Hematopoietic multipotent progenitor cell treated with erythropoietin and hydrocortisone succinate and interleukin-3 and kit ligand, for 8 days (in vitro differentiated cells): ENCODE results near the gene TMEM63C.
A peak's percentile ranks its signal among the peaks of the same experiment; 100 is the strongest.

Experiments used
- DNase-seq: peaks from one replicate; pipeline ENCODE4 v3.0.0-alpha.2; 2015

TMEM63C gene

GRCh38 chr14:77224212-77224611 lies 42.6 kb downstream of the TMEM63C start:
- no peak for DNase-seq

DNA sequence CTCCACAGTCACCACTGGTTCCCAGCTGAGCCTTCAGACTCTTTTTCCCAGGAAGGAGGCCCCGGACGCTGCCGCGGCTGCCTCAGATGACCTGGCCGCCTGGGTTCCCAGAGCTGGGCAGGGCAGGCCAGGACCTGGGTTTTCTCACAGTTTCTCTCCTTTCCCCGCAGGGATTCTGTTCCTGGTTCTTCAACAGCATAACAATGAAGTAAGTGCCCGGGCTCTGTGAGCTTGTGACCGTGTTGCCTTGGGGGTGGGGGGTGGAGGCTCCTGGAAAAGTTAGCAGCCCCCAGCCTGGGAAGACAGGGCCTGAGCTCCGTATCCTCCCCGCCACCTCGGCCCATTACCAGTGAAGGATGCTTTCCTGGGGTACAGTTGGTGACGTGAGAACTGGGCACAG lies 43.7 kb downstream of the TMEM63C start:
- no peak for DNase-seq

DNA sequence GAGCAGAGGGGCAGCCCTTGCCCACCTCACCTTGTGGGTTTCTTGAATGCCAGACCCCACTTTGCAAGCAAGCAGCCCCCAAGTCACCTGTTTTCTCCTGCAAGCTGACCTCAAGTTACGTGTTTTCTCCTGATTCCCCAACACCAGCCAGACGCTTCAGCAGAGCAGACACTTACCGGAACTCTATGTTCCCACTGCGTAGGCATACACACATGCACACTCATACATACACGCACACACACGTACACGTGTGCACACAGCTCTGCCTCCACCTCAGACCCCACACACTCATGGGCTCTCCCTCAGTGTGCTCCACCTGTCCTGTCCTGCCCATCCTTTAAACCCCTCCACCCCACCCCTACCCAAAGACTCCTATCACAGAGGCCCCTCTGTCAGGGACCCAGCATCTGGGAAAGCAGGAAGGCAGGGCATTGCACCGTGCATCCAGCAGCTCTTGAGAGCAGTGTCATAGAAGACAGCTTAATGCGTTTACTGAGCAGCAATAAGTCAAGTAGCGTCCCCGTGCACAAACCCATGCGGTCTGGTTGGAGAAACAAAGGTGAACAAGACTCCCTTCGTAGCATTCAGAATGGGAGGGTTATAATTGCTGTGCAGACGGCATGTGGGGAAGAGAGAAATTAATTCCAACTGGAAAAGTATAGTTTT lies 44.4 kb downstream of the TMEM63C start:
- no peak for DNase-seq

- no peak for DNase-seq
These were observed 46.5 kb downstream of the TMEM63C start for GRCh38 chr14:77228056-77228455.

DNA sequence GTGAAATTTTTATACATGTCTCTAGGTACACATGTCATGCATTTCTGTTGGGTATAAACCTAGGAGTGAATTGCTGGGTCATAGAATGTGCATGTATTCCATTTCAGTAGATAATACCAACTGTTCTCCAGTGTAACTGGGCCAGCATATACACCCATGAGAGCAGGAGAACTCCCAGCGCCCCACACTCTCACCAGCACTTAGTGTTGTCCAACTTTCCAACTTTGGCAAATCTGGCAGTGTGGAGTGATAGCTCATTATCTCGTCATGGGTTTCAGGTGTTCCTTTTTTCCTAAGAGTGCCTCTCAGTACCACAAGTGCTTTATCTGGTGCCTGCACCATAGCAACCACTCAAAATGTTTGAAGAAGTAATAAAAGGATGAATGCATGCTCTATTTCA lies 49.3 kb downstream of the TMEM63C start:
- no peak for DNase-seq

DNA sequence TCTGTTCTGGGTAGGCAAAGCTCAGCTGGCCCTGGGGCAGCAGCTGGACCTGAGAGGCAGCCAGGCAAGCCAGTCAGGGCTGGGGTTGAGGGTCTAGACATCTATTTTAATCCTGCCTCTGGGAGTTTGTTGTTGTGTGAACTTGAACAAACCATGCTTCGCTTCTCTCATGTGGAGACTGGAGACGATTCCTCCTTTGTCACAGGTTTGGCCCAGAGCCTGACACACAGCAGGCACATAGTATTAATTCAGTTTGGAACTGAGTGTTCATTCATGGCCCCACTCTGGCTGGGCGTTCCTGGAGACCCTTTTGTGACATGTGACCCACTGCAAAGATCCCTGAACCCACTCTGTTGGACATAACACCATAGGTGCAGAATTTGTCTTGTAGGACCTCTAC lies 50.1 kb downstream of the TMEM63C start:
- DNase-seq: no peak

DNA sequence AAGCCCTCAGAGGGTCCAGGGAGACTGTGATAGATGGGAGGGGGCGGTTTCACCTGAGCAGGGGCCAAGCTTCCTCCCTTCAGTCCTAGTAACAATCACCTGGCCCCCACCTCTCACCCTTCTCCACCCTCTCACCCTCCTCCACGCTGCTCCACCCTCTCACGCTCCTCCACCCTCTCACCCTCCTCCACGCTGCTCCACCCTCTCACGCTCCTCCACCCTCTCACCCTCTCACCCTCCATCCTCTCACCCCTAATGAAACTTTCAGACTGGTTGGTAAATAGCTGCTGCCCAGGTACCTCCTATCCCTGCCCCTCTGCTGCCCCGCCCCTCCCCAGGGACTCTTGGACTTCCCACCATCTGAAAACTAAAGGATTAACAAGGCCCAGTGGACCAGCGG lies 55.2 kb downstream of the TMEM63C start:
- DNase-seq: no peak

GRCh38 chr14:77238356-77238755 lies 56.8 kb downstream of the TMEM63C start:
- DNase-seq: no peak

- peak; percentile 51 for DNase-seq
These were observed 57.4 kb downstream of the TMEM63C start for GRCh38 chr14:77238996-77239395.

GRCh38 chr14:77239412-77239811 lies 57.8 kb downstream of the TMEM63C start:
- no peak for DNase-seq

GRCh38 chr14:77240336-77240915 lies 58.8 kb downstream of the TMEM63C start:
- no peak for DNase-seq

- DNase-seq: no peak
These were observed 60.4 kb downstream of the TMEM63C start for GRCh38 chr14:77241955-77242354.

GRCh38 chr14:77242752-77243151 lies 61.2 kb downstream of the TMEM63C start:
- DNase-seq: no peak

- DNase-seq: no peak
These were observed 62.3 kb downstream of the TMEM63C start for GRCh38 chr14:77243853-77244252.

DNA sequence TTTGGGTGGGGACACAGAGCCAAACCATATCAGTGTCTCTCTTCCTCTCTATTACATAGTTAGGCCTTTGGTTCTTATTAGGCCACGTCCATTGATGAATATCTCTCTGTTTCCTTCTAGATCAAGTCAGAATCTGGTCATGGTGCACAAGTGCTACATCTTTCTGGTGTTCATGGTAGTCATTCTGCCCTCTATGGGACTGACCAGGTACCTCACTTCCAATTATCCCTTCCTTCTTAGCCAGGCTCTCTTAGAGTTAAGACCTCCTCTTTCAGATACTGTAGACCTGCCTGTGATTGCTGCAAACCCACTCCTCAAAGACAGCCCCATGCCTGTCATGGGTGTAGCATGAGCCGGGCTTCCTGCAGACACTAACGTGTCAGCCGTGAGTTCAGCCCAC lies 64.2 kb downstream of the TMEM63C start:
- DNase-seq: no peak

DNA sequence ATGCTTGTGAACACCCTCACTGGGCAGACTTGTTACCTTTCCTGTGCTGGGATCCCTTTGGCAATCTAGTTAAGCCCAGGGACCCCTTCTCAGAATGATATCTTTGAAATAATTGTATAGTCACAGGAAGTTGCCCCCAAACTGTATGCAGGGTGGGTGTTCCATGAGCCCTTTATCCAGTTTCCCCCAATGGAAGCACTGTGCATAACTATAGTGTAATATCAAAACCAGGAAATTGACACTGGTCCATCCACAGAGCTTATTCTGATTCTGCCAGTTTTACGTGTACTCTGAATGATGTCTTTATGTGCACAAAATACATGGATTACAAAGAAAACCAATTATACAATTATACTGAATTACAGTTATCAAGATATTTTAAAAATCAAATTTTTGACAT lies 65.2 kb downstream of the TMEM63C start:
- DNase-seq: no peak

- DNase-seq: no peak
These were observed 67.1 kb downstream of the TMEM63C start for GRCh38 chr14:77248666-77249065.

DNA sequence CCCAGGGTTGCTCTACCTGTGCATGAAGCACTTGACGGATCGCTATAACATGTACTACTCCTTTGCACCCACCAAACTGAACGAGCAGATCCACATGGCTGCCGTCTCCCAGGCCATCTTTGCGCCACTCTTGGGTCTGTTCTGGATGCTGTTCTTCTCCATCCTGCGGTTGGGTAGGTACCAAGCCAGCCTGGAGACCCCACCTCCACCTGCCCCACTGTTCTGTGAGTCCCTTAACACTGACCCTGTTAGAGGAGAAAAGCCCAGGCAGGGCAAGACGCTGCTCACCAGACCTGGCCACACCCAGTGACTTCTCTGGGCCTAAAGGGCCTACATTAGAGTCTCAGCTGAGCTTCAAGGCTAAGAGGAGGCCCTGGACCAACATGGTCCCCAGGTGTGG lies 67.7 kb downstream of the TMEM63C start:
- DNase-seq: no peak

DNA sequence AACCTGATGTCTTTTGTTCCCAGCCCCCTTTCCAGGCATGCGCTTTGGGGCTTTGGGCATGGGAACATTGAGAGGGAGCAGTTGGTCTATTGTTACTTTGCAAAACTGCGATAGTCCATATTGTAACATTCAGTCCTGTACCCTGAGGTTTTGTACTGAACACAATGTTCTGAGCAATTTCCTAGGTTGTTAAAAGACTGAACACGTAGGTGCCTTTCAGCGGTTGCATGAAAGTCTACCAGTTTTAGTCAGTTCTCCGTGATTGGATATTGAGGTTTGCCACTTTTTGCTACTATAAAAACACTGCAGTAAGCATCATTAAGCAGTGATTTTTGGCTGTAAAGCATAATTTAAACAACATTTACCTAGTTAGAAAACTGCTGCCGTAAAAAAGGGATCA lies 69.3 kb downstream of the TMEM63C start:
- no peak for DNase-seq

DNA sequence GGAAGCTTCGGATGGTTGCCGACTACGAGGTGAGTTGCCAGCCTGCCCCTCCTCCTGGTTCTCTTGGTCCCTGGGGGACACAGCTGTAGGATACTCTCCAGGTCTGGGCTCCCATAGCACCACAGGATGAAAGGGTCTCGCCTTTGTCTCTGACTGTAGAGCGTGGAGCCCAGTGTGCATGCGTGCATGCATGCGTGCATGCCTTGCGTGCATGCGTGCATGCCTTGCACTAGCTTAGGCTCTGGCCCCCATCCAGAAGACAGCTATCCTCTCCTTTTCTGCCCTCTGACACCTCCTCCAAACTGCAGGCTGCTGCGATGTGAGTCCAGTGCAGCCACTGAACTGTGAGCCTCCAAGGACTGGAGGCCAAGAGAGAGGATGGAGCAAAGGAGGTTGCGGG lies 70.3 kb downstream of the TMEM63C start:
- no peak for DNase-seq

DNA sequence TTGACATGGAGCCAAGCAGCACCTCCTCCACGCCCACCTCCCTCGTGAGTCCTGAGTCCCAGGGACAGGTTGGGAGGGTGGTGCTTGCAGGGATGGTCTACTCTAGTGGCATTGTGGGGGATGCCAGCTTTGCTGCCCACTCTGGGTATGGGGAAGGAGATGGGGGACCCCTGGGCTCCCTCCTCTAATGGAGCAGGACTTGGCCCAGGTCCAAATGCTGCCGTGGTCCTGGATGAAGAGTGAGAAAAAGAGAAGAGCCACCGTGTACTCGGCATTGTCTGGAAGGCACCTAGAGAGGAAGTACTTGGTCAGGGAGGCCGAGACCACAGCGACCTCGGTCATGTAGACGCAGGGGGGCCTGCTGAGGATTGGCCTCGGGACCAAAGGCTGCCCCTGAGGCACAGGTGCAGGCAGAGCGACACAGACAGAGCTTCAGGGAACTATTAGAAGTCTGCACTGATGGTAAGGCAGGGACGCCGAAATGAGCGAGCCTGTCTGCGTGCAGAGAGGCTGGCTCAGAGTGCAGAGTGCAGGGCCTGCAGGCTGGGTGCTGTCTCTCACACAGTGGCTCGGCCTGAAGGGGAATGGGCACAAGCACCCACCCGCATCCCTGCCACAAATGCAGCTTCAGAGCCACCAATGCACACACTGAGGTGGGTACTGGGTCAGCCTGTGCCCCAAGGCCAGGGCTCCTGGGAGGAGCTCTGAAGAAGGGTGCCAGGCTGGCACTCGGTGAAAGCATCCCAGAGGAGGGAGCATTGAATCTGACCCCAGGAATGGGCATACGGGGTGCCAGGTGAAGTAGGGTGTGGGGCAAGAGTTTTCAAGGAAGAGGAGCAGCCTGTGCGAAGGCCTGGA lies 72.0 kb downstream of the TMEM63C start:
- DNase-seq: no peak

DNA sequence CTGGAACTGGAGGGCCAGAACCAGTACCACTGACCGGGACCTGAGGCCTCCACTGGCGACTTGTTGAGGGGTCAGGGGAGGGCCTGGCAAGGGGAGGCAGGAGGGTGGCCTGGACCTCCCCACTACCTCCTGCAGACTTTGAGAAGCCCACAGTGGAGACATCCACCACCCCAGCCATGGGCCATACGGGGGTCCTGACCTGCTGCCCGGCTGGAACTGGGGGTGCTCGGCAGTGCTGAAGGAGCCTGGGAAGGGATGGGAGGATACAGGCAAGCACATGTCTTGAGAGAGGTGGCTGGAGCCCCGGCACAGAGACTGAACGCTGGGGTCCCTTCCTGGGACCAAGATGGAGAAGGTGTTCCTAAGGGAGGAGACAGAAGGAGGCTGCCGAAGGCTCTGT lies 75.1 kb downstream of the TMEM63C start:
- no peak for DNase-seq

- DNase-seq: no peak
These were observed 76.1 kb downstream of the TMEM63C start for GRCh38 chr14:77257700-77258099.

DNA sequence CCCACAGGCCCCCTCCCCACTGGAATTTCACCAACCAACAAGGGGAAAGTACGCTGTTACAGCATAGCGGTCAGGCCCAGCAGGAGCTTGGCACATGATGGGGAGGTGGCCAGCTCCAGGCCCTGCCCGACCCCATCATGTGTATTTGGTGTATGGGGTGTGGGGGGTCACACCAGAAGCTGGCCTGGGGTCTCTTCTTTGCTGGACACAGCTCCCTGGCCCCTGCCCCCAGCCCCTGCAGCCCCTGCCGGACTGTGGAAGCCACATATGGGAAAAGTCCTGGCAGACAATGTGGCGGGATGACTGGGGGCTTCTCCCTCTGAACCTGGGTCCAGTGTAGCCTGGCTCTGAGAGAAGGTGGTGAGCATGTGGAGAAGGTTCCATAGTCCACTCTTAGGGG lies 77.0 kb downstream of the TMEM63C start:
- DNase-seq: no peak
